HG03342 (cell line): ENCODE measurements around the gene HES6.

Experiments
- ATAC-seq: cut with Tn5 transposase; IDR thresholded peaks from one replicate; pipeline ENCODE4 v1.9.1; 2021; ENCODE audit warnings: mild to moderate bottlenecking, moderate library complexity; ENCODE audit not compliant: unreplicated experiment

The HES6 gene, protein sequence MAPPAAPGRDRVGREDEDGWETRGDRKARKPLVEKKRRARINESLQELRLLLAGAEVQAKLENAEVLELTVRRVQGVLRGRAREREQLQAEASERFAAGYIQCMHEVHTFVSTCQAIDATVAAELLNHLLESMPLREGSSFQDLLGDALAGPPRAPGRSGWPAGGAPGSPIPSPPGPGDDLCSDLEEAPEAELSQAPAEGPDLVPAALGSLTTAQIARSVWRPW

GRCh38 chr2:238239863-238240756 lies at the start of gene HES6:
TSS of gene HES6 (minus strand) at chr2:238240038. CDS start at chr2:238239905, 133 bp downstream.
- ATAC-seq: peak; percentile 88

DNA sequence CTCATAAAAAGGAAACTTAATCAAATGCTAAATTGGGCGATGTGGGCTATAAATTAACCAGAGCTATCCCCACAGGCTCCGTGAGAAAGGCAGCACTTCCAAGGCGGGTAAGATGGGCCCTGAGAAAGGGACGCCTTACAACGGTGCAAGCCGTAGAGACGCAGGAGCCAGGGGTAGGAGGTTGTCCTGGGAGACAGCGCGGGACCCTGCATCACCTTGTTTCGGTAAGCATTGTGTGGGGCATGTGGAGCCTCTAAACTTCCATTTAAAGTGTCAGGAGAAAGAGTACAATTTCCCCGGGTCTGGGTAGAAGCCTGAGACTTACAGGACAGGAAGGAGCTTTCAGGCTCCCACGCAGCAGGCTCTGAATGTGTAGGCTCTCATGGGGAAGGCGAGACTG lies 49.7 kb upstream of the HES6 start:
- no peak for ATAC-seq

- ATAC-seq: peak; percentile 84
Measured at GRCh38 chr2:238288650-238289573, 49.1 kb upstream of the HES6 start.

DNA sequence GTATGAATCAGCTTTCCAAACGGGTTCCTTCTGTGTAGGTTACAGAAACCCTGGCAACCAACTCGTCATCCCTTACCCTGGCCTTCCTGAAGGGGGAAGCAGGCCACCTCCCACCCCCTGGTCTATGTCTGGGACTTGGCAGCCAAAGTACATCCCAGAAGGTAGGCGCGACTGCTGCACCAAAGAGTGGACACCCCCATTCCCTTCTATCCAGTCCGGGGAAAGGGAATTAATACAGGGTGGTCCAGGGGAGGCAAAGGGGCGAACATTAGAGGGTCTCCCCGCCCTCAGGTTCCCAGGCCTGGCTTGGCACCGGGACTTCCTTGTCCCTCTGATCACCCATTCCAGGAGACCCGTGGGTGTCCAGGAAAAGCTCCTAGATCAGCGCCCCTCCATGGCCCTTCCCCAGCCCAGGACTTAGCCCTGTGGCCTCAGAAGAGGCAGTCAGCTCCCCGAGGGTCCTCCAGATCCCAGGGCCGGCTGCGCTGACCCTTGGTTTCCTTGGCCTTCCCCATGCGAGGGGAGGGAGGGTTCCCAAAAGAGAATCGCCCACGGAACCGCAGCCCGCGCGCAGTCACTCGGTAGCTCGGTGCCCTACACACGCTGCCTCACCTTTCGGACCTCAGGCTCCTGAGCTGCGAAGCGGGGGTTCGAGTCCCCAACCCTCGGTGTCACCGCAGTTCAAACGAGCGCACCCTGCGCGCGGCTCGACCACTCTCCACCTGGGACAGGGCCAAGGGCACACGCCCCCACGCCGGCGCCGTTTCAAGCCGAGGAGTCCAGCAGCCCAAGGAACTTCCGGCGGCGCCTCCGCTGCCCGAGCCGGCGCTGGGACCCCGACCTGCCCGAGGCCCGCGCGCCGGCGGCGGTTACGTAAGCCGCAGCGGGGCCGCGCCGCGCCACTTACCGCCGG lies 48.2 kb upstream of the HES6 start, which contains the start of gene PER2:
Gene PER2 (minus strand): TSS at position 874 of the 913 bp plus-strand sequence. CDS start 10,674 bp downstream, outside the sequence.
- peak; percentile 28 for ATAC-seq

GRCh38 chr2:238286987-238287736 lies 47.3 kb upstream of the HES6 start:
- ATAC-seq: no peak

GRCh38 chr2:238286551-238286950 lies 46.7 kb upstream of the HES6 start:
- ATAC-seq: no peak

DNA sequence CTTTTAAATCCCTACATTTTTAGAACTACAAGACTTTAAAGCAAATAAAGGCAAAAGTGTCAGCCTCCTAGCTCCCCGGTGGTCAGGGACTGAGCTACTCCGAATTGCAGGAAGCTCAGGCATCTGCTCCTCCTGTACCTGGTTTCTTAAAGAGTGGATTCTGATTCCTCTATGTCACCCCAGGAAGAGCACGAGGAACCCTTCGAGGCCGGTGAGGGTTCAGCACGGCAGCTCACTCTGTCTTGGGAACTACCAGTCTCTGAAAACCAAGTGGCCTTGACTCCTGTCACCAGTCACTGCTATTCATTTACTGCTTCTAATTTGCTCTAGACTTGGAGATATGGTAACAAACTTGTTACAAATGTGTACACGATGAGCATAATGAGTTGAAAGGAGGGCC lies 46.3 kb upstream of the HES6 start:
- no peak for ATAC-seq

DNA sequence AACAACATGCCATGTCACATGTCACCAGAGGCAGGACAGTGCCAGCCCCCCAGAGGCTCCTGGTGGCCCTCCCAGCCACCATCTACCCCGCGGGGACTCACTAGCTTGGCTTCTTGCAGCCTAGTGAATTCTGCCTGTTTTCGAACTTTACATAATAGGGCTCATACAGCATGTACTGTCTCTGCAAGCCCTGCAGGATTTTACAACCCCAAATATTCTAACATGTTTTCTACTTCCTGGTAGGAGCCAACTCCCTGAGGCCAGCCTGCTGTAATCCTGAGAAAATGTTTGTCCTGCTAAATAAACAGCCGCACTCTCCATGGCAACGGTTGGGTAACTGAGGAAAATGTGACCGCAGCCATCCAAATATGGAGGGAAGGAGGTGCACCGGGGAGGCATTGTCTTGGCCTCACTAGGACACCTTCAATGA lies 45.8 kb upstream of the HES6 start:
- no peak for ATAC-seq

DNA sequence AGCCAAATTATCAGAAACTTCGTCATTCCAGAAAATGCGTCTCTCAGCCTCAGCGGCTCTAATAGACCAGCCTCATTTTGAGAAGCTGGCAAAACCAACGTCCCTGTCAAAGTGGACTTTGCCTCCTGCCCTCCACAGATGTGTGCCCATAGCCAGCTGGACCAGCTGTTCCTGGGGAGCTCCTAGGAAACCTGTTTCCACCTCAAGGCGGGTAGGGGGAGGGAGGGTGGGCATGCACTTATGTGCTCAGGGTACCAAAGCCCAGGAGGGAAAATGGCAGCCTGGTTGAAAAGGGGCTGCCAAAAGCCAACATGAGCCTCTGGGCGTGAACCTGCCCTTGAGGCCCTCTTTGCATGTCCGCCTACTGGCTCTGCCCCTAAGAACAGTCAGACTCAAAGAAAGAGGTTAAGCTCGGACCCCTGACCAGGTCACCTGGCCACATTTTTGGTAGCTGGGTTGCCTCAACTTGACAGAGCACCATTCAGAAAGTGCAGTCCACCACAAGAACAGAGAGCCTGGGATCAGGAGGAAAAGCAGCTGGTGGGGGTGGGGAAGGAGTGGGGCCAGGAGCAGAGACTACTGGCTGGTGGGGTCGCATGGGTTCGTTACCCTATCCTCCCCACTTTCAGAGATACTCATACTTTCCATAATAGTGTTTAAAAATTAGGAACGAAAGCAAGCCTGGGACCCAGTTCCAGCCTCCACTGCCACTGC lies 45.1 kb upstream of the HES6 start:
- no peak for ATAC-seq

GRCh38 chr2:238282861-238283738 lies 43.3 kb upstream of the HES6 start:
- no peak for ATAC-seq

DNA sequence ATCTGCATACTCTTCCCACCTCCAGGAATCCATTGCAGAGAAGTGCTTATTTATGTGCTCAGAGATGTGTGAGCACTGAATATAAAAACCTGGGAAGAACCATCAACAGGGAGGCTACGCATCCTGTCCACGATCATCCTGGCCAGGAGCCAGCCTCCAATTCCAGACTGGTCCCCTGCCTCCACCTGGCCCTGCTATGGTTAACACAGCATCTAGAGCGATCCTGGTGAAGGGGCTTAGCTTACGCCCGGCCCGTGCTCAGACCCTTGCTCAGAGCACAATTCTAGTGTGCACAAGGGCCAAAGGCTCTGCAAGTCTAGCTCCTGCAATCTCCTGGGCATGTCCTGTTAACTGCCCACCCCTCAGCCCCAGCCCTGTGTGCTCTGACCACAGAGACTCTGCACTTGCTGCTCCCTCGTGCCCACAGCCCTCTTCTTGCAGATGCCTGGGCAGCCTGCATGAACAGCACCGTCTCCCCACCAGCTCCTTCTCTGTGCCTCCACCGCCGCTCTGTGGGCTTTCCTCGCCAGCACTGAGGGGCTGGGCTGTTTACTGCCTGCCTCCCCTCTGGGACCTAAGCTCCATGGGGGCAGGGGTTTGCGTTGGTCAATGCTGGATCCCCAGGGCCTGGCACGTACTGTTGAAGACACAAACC lies 42.1 kb upstream of the HES6 start:
- no peak for ATAC-seq

DNA sequence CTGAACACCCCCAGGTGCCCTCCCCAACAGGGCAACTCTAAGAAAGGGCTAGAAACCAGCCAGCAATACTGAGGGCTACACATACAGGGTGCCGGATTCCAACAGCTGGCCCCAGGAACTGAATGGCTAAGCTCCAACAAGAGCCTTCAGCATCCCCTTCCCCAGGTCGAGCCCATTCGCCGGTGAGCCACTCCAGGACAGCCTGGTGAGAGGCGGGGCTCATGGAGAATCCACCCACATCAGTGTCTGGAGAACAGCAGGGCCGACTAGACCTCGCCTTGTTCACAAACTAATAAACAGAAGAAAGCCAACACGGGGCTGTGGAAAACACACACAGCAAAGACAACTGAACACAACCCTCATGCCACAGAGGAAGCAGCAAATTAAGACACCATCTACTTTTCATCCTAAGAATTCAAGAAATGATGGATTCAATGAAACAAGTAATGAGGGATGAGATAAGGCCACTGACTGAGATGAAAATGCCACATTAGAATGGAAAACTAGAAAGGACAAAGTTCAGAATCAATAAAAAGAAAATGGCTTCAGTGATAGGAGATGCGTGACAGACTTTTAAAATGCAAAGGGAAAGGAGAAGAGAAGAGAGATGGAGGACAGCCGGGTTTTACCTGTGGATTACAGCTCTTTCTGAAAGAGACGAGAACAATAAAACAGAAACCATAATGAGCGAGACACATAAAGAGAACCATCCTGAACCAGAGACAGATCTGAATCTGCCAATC lies 40.4 kb upstream of the HES6 start:
- no peak for ATAC-seq

DNA sequence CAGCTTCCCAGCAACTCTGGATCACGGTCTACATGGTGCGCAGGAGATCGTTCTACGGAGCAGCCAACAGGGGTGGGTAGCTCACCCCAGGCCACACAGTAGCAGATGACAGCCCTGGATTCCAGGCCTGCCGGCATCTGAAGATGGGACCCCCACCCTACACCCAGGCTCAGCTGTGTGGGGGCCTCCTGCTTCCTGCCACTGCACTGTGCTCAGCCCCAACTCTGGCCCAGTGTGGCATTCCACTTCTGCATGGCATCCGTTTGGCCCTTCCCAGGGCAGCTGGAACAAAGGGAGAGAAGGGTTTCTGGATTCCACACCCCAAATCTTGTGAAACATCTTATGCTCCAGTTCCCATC lies 39.5 kb upstream of the HES6 start:
- ATAC-seq: no peak

- no peak for ATAC-seq
Measured at GRCh38 chr2:238278626-238279323, 38.9 kb upstream of the HES6 start.

GRCh38 chr2:238277695-238278094 lies 37.9 kb upstream of the HES6 start:
- no peak for ATAC-seq
